Transverse colon (tissue), 4 donors: ENCODE data around the gene ABCD1. TPM values are rescaled to one million over a fixed set of nuclear protein-coding genes. Genes with fewer than 3 reads are reported as not detected.
A peak's percentile ranks its signal among the peaks of the same experiment; 100 is the strongest.

Experiments used
- DNase-seq: peaks from one replicate; pipeline ENCODE4 v3.0.0-alpha.2; 2019
- H3K27ac ChIP-seq, 4 donors: fragments of 200-600 bp; sonication (generic); 2 replicates each; pipeline ENCODE4 v1.5.1; 2016 to 2018; ENCODE audit warnings: inconsistent platforms in 4 of 4
- H3K27me3 ChIP-seq: fragments of 200-600 bp; sonication (generic); 2 replicates; pipeline ENCODE4 v1.5.1; 2017; ENCODE audit warnings: inconsistent platforms
- H3K36me3 ChIP-seq, 4 donors: fragments of 200-600 bp; sonication (generic); 2 replicates each; pipeline ENCODE4 v1.5.1; 2017 to 2019; ENCODE audit warnings: inconsistent platforms in 4 of 4
- H3K4me1 ChIP-seq, 4 donors: fragments of 200-600 bp; sonication (generic); 2 replicates each; pipeline ENCODE4 v1.5.1; 2017 to 2020; ENCODE audit warnings: inconsistent platforms in 4 of 4
- H3K4me3 ChIP-seq, 4 donors: fragments of 200-600 bp; sonication (generic); 1 replicate in 1 of 4; 2 replicates in 3 of 4; pipeline versions ENCODE4 v1.5.1 to v1.6.1; 2017 to 2019; ENCODE audit warnings: inconsistent platforms in 4 of 4
- H3K9me3 ChIP-seq, 2 donors: fragments of 200-600 bp; sonication (generic); 2 replicates each; pipeline ENCODE4 v1.5.1; 2017 to 2019; ENCODE audit warnings: inconsistent platforms in 2 of 2
- EP300 ChIP-seq: sonication (generic); formaldehyde crosslinking; IDR thresholded peaks from one replicate; pipeline ENCODE4 v1.6.1; 2017; ENCODE audit warnings: antibody characterized with exemption, low read depth
- POLR2A ChIP-seq: fragments of 450-650 bp; IDR thresholded peaks from one replicate; pipeline ENCODE4 v1.6.1; 2016; ENCODE audit warnings: antibody characterized with exemption, mild to moderate bottlenecking, moderate library complexity
- POLR2AphosphoS5 ChIP-seq, 3 donors: sonication (generic); formaldehyde crosslinking; IDR thresholded peaks; one replicate each; pipeline ENCODE4 v1.6.1; 2016; ENCODE audit warnings: antibody characterized with exemption in 3 of 3
- WGBS, 2 donors: methylation state at CpG; one replicate each; pipeline ENCODE4 v1.1.5; 2018; ENCODE audit warnings: low coverage in 1 of 2; 5-methylcytosine and 5-hydroxymethylcytosine counted together
- in situ Hi-C, 4 donors: fragments of 200-750 bp; cut with MboI; loops; one replicate each; pipeline versions ENCODE4 v1.15.0 to v1.15.1; 2017; ENCODE audit warnings: low sequenced_read_pairs in 3 of 4, low pct_ligation_motif_present in 1 of 4, low pct_unique_long_range_greater_than_20kb in 1 of 4
- intact Hi-C: fragments of 100-400 bp; cut with DNase I; formaldehyde crosslinking; loops from one replicate; pipeline ENCODE4 v1.15.1; 2023; ENCODE audit warnings: low total_unique reads
- total RNA-seq, 4 donors: library from RNA; depleted of rRNA; stranded (reverse); fragments of >200 nt; gene quantifications; one replicate each; pipeline ENCODE4 v1.1.0, GENCODE V29; 2016
- TF ChIP-seq, protein P1 (sequence below), 5 experiments: fragments of 200-600 bp in 3 of 5; fragments of 450-650 bp in 2 of 5; sonication (generic) in 3 of 5; IDR thresholded peaks; 1 replicate in 2 of 5; 2 replicates in 3 of 5; pipeline ENCODE4 v1.5.1; 2016 to 2017; ENCODE audit warnings: antibody characterized with exemption in 5 of 5, inconsistent platforms in 3 of 5, mild to moderate bottlenecking in 2 of 5, moderate library complexity in 1 of 5

The ABCD1 gene
- total RNA-seq, 4 donors from 2014 or later = 7.0 to 50.5 (median 18.1) TPM

- intact Hi-C loops (no loop called here), in situ Hi-C loops (no loop called here)
- DNase-seq = no peak
- no peak for TF ChIP-seq POLR2AphosphoS5 (IDR thresholded peaks at IDR 0.05)
- no peak for TF ChIP-seq EP300
- TF ChIP-seq, protein P1, sequence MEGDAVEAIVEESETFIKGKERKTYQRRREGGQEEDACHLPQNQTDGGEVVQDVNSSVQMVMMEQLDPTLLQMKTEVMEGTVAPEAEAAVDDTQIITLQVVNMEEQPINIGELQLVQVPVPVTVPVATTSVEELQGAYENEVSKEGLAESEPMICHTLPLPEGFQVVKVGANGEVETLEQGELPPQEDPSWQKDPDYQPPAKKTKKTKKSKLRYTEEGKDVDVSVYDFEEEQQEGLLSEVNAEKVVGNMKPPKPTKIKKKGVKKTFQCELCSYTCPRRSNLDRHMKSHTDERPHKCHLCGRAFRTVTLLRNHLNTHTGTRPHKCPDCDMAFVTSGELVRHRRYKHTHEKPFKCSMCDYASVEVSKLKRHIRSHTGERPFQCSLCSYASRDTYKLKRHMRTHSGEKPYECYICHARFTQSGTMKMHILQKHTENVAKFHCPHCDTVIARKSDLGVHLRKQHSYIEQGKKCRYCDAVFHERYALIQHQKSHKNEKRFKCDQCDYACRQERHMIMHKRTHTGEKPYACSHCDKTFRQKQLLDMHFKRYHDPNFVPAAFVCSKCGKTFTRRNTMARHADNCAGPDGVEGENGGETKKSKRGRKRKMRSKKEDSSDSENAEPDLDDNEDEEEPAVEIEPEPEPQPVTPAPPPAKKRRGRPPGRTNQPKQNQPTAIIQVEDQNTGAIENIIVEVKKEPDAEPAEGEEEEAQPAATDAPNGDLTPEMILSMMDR (IDR thresholded peaks at IDR 0.05) = no peak
- TF ChIP-seq POLR2A = no peak
- Histone ChIP-seq H3K27ac (peak overlapping the region; percentile 95 to 98 (median 97)), H3K4me3 (peak overlapping the region; percentile 46 to 88 (median 72)), H3K36me3 (no peaks in the 10 kb centered on the region), H3K4me1 (peaks cover 25 to 56% (median 44%) of the 10 kb centered on the region in 4 donors), H3K27me3 (no peaks in the 10 kb centered on the region), H3K9me3 (no peaks in the 10 kb centered on the region)
- WGBS, 2 donors = 87% methylated on average over 49 of the region's 55 CpGs; no CpG with 5 or more reads in 1 of the 2 donors
Measured at GRCh38 chrX:153725039-153725831, 579 bp downstream of the ABCD1 start.

DNA sequence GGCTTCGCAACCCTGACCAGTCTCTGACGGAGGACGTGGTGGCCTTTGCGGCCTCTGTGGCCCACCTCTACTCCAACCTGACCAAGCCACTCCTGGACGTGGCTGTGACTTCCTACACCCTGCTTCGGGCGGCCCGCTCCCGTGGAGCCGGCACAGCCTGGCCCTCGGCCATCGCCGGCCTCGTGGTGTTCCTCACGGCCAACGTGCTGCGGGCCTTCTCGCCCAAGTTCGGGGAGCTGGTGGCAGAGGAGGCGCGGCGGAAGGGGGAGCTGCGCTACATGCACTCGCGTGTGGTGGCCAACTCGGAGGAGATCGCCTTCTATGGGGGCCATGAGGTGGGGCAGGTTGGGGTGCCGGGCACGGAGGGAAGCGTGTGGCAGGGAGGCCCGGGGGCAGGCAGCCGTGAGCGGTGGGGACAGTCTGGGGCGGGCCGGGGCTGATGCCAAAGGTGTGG, 1.2 kb downstream of the ABCD1 start:
- Histone ChIP-seq H3K27ac (peak overlapping the region; percentile 95 to 98 (median 97)), H3K9me3 (no peaks in the 10 kb centered on the region), H3K27me3 (no peaks in the 10 kb centered on the region), H3K4me1 (peaks cover 25 to 56% (median 44%) of the 10 kb centered on the region in 4 donors), H3K36me3 (no peaks in the 10 kb centered on the region), H3K4me3 (peak overlapping the region in 2 of 4 donors; percentile 5 to 88)
- intact Hi-C loops = no loop called here
- no peak for DNase-seq
- WGBS, 2 donors = 87% methylated on average over 35 of the region's 35 CpGs; no CpG with 5 or more reads in 1 of the 2 donors
- TF ChIP-seq POLR2AphosphoS5 (IDR thresholded peaks at IDR 0.05) = no peak
- no peak for TF ChIP-seq EP300
- TF ChIP-seq, protein P1 (IDR thresholded peaks at IDR 0.05) = no peak
- no peak for TF ChIP-seq POLR2A
- in situ Hi-C loops = no loop called here

DNA sequence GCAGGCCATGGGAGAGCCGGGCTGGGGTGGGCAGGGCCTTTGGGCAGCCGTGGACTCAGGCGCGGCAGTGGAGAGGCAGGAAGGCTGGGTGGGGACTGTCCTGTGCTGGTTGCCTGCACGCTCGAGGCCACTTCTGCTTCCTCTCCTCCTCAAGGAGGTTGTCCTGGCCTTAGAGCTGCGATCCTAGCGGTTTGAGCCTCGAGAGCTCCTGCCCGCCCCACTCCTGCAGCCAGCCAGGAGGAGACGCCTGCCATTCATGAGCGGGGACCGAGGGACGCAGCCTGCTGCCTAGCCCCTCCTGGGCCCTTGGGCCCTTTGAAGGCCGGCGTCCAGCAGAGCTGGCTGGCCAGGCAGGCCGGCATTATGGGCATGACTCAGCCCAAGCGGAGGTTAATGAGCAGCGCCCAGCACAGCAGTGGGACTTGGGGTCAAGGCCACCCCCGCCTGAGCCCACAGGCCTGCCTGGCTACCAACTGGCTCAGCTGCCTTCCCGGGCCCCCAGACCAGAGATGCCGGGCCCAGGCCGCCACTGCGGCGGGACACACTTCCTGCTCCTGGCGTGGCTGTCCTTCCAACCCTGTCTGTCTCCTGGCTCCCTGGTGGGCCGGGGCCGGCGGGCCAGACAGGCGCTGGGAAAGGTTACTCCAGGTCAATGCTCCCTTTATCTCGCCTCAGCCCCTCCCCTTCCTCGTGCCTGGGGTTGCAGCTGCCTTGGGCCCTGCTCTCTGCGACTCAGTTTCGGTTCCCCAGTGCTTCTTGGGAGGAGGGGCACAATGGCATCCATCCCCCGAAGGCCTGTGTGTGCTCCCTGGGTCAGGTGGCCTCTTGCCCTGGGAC, 1.8 kb downstream of the ABCD1 start:
- WGBS, 2 donors = 46% methylated on average over 29 of the region's 35 CpGs; no CpG with 5 or more reads in 1 of the 2 donors
- H3K27ac ChIP-seq = peak overlapping the region; percentile 95 to 98 (median 97)
- intact Hi-C loops (no loop called here), in situ Hi-C loops (no loop called here)
- H3K4me1 ChIP-seq = peaks cover 25 to 56% (median 44%) of the 10 kb centered on the region in 4 donors
- no peaks in the 10 kb centered on the region for H3K36me3 ChIP-seq
- H3K9me3 ChIP-seq = no peaks in the 10 kb centered on the region
- peak overlapping the region in 2 of 4 donors; percentile 5 to 88 for H3K4me3 ChIP-seq
- TF ChIP-seq POLR2AphosphoS5 (IDR thresholded peaks at IDR 0.05) = peak in 1 of 3 donors; percentile 7
- TF ChIP-seq, protein P1 (IDR thresholded peaks at IDR 0.05) = no peak
- H3K27me3 ChIP-seq = no peaks in the 10 kb centered on the region
- peak; percentile 71 for DNase-seq
